ENCODE results near the gene H1-8. TPM values are rescaled to one million over a fixed set of nuclear protein-coding genes. Genes with fewer than 3 reads are reported as not detected.

The H1-8 gene
- total and polyA plus RNA-seq, 7 donors = not detected

DNA sequence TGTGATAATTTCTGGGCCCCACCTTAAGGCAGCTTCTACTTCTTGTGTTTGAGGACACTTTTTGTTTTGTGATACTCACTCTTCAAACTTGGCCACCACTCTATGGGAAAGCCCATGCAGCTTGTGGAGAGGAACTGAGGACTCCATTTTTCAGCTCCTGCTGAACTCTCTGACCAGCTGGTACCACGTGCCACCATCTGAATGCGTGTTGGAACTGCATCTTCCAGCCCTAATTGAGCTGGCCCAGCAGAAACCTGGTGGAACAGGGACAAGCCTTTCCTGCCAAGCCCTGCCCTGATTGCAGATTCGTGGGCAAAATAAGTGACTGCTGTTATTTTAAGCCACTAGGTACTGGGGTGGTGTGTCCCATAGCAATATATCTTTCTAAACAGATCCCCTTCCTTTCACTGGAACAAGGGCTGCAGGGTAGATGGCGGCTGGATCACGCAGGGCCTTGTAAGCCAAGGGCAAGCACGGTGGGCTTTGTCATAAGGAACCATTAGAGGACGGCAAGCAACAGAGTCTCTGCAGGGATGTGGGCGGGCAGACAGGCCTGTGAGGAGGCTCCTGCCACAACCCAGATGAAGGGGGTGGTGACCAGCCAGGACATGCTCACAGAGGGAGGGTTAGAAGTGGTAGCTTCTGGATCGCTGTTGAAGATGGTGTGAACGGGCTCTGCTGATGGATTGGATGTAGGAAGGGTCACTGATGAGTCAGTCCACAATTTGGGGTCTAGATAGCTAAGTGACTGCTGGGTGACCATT, 9.5 kb downstream of the H1-8 start:
- Histone ChIP-seq H3K27me3 (ENCODE audit: insufficient read depth in 3 of 3, low read length in 2 of 3) (no peaks in the 10 kb centered on the region), H3K36me3 (ENCODE audit: insufficient read depth in 1 of 2, low read depth in 1 of 2) (peaks cover 0 to 12% of the 10 kb centered on the region in 2 donors), H3K4me1 (peaks cover 14% of the 10 kb centered on the region), H3K27ac (no peak overlapping the region), H3K9me3 (no peaks in the 10 kb centered on the region), H3K4me3 (no peak overlapping the region)
- TF ChIP-seq, protein P1, sequence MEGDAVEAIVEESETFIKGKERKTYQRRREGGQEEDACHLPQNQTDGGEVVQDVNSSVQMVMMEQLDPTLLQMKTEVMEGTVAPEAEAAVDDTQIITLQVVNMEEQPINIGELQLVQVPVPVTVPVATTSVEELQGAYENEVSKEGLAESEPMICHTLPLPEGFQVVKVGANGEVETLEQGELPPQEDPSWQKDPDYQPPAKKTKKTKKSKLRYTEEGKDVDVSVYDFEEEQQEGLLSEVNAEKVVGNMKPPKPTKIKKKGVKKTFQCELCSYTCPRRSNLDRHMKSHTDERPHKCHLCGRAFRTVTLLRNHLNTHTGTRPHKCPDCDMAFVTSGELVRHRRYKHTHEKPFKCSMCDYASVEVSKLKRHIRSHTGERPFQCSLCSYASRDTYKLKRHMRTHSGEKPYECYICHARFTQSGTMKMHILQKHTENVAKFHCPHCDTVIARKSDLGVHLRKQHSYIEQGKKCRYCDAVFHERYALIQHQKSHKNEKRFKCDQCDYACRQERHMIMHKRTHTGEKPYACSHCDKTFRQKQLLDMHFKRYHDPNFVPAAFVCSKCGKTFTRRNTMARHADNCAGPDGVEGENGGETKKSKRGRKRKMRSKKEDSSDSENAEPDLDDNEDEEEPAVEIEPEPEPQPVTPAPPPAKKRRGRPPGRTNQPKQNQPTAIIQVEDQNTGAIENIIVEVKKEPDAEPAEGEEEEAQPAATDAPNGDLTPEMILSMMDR (IDR thresholded peaks at IDR 0.05) = no peak
- DNase-seq (peak; percentile 4 to 32), ATAC-seq (peak in 1 of 4 donors; percentile 21)
- 54 to 61% (median 58%) methylated on average over 10 of the region's 10 CpGs for WGBS, 3 donors
- intact Hi-C loops (cut with DNase I) = no loop called here

DNA sequence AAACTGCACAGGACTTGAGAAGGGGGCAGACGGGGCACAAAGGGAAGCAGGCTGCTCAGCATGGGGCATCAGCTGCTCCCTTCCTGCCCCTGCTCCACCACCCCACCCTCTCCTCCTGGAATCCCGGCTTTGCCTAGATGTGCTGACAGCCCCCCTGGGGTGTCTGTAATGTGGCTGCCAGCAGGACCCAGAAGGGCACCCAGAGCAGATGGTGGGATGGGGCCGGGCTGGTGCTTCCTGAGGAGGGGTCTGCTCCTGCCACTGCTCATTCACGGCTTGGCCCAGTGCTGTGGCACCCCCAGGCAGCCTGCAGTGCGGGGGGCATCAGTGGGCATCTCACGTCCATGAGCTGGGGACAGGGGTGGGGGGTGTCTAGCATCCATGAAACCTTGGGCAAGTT, 10.2 kb downstream of the H1-8 start:
- peak; percentile 10 to 38 for DNase-seq

DNA sequence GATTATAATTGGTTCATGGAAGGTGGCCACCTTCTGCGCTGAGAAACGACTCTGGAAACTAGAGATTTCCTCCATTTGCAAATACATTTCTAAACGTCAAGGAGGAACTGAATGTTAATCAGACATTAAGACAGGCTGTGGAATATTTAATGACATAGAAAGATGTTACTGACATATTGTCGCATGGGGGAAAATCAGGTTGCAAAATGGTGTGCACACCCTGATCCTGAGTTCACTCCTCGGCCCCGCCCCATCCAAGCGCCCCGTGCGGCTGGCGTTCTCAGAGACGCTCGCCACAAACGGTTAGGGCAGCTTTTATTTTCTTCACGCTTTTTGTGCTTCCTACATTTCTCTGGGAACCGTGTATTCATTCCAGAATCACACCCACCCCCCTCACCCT, 10.7 kb downstream of the H1-8 start:
- H3K4me1 ChIP-seq = peaks cover 22% of the 10 kb centered on the region
- DNase-seq = peak; percentile 8 to 36
- H3K9me3 ChIP-seq = no peaks in the 10 kb centered on the region
- no peak for ATAC-seq
- peaks cover 0 to 18% of the 10 kb centered on the region in 2 donors for H3K36me3 ChIP-seq (ENCODE audit: insufficient read depth in 1 of 2, low read depth in 1 of 2)
- H3K27me3 ChIP-seq (ENCODE audit: insufficient read depth in 3 of 3, low read length in 2 of 3) = no peaks in the 10 kb centered on the region
- 61 to 69% (median 64%) methylated on average over 15 of the region's 15 CpGs for WGBS, 3 donors
- intact Hi-C loops (cut with DNase I) = no loop called here
- TF ChIP-seq, protein P1 (IDR thresholded peaks at IDR 0.05) = no peak
- no peak overlapping the region for H3K4me3 ChIP-seq
- no peak overlapping the region for H3K27ac ChIP-seq

More for the DNA sequence above, 10.2 kb downstream of the H1-8 start:
- no peak overlapping the region for H3K4me3 ChIP-seq
- H3K4me1 ChIP-seq = peaks cover 21% of the 10 kb centered on the region
- no peaks in the 10 kb centered on the region for H3K9me3 ChIP-seq
- ATAC-seq = no peak
- peaks cover 0 to 12% of the 10 kb centered on the region in 2 donors for H3K36me3 ChIP-seq (ENCODE audit: insufficient read depth in 1 of 2, low read depth in 1 of 2)
- intact Hi-C loops (cut with DNase I) = no loop called here
- TF ChIP-seq, protein P1 (IDR thresholded peaks at IDR 0.05) = no peak
- 75 to 82% (median 76%) methylated on average over 6 of the region's 6 CpGs for WGBS, 3 donors
- H3K27ac ChIP-seq = no peak overlapping the region
- H3K27me3 ChIP-seq (ENCODE audit: insufficient read depth in 3 of 3, low read length in 2 of 3) = no peaks in the 10 kb centered on the region

DNA sequence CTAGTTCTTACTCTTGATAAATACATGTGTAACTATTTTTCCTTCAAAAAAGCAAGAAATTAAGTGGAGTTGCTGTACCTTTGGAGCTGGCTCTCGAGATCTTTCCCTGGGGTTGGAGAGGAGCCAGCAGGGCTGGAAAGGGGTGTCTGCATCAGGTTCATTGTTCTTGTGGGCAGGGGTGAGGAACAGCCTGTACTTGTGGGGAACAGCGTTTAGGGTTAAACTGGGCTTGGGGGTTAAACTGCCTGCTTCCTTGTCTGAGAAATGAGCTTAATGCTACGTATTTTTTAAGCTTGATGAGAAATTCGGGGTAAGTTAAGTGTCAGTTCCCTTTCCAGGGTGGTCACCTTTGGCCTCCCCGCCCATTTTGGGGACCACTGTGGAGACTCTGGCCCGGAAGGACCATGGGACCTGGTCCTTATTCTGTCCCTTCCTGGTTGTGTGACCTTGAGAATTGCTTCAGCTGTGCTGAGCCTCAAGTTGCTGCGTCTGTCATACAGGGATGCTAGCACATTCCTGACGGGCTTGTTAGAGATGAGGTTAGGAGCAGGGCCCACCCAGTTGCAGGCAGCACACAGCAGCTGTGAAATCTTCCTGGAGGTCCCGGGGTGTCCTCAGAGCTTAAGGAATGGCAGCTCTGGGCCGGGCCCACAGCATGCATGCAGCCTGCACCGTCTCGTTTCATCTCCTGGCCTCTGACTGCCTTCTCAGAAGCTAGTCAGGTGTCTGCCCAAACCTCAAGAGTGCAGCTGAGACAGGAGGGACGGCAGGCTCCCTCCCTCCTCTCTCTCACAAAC, 11.6 kb downstream of the H1-8 start:
- DNase-seq = peak; percentile 11 to 48
- no peaks in the 10 kb centered on the region for H3K27me3 ChIP-seq (ENCODE audit: insufficient read depth in 3 of 3, low read length in 2 of 3)
- H3K27ac ChIP-seq = no peak overlapping the region
- no peaks in the 10 kb centered on the region for H3K9me3 ChIP-seq
- no peak for ATAC-seq
- H3K36me3 ChIP-seq (ENCODE audit: insufficient read depth in 1 of 2, low read depth in 1 of 2) = peaks cover 0 to 25% of the 10 kb centered on the region in 2 donors
- TF ChIP-seq, protein P1 (IDR thresholded peaks at IDR 0.05) = no peak
- intact Hi-C loops (cut with DNase I) = no loop called here
- no peak overlapping the region for H3K4me3 ChIP-seq
- peaks cover 26% of the 10 kb centered on the region for H3K4me1 ChIP-seq
- WGBS, 3 donors = 50 to 64% (median 54%) methylated on average over 13 of the region's 13 CpGs

All from psoas muscle (tissue), 8 donors.